Nephron (organoid): Measurements from ENCODE around the gene AP1G1.

Experiments used
- H3K27ac Mint-ChIP-seq, 3 experiments: 2 replicates each; pipeline ENCODE4 v1.8.0; 2020; ENCODE audit warnings: mixed read lengths in 3 of 3, mild to moderate bottlenecking in 2 of 3, moderate library complexity in 1 of 3
- H3K27me3 Mint-ChIP-seq: 2 replicates; pipeline ENCODE4 v1.8.0; 2021; ENCODE audit warnings: low read depth, mild to moderate bottlenecking, moderate library complexity, mixed read lengths
- H3K36me3 Mint-ChIP-seq: 2 replicates; pipeline ENCODE4 v1.8.0; 2020; ENCODE audit warnings: low read depth, mixed read lengths
- H3K4me1 Mint-ChIP-seq: 2 replicates; pipeline ENCODE4 v1.8.0; 2020; ENCODE audit warnings: mixed read lengths
- H3K4me3 Mint-ChIP-seq, 3 experiments: 2 replicates each; pipeline ENCODE4 v1.8.0; 2020; ENCODE audit warnings: mild to moderate bottlenecking in 3 of 3, mixed read lengths in 3 of 3, moderate library complexity in 2 of 3
- H3K9me3 Mint-ChIP-seq: 2 replicates; pipeline ENCODE4 v1.8.0; 2020; ENCODE audit warnings: mixed read lengths
- TF ChIP-seq, protein P1 (sequence below), 3 experiments: fragments of 200-600 bp; sonication (generic); IDR thresholded peaks; one replicate each; pipeline ENCODE4 v1.5.0; 2021; ENCODE audit warnings: antibody characterized with exemption in 3 of 3; ENCODE audit not compliant: unreplicated experiment in 3 of 3

AP1G1 gene

DNA sequence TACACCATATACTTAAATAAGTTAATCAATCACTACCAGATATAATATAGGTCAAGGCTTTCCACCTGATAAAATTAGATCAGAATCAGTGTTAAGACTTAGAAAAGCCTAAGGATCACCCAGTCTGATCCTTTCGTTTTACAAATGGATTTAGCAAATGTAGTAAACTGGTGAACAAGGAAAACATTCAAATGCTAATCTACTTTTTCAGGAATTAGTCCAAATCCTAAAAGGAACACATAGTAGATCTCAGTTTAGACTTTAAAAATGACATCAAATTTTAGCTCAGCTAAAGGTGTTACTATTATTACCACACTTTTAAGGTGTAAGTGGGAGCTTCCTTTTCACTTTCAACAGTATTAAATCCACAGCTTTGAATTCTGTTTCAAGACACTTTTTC is 96.1 kb downstream of the AP1G1 start:
- Mint-ChIP-seq H3K4me1 (peaks cover 8% of the 10 kb centered on the region), H3K27me3 (no peaks in the 10 kb centered on the region), H3K4me3 (no peak overlapping the region), H3K27ac (no peak overlapping the region), H3K36me3 (peaks cover 14% of the 10 kb centered on the region), H3K9me3 (no peaks in the 10 kb centered on the region)
- TF ChIP-seq, protein P1, sequence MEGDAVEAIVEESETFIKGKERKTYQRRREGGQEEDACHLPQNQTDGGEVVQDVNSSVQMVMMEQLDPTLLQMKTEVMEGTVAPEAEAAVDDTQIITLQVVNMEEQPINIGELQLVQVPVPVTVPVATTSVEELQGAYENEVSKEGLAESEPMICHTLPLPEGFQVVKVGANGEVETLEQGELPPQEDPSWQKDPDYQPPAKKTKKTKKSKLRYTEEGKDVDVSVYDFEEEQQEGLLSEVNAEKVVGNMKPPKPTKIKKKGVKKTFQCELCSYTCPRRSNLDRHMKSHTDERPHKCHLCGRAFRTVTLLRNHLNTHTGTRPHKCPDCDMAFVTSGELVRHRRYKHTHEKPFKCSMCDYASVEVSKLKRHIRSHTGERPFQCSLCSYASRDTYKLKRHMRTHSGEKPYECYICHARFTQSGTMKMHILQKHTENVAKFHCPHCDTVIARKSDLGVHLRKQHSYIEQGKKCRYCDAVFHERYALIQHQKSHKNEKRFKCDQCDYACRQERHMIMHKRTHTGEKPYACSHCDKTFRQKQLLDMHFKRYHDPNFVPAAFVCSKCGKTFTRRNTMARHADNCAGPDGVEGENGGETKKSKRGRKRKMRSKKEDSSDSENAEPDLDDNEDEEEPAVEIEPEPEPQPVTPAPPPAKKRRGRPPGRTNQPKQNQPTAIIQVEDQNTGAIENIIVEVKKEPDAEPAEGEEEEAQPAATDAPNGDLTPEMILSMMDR (IDR thresholded peaks at IDR 0.05; ENCODE audit: unreplicated experiment in 3 of 3), result no peak

DNA sequence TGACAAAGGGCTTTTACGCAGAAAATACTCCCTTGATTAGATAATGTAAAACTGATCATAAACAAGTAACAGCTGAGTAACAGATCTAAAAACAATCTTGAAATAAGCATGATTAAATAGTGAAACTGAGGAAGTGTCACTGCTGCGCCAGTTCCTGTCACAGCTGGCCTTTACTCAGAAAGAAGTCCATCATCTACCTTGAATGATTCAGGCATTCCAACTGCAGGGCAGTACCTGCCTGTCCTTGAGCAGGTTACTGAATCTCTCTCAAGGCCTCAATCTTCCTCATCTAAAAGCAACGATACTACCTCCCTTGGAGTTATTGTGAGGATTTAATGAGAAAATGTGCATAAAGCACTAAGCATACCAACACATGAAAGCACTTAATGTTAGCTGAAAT is 96.8 kb downstream of the AP1G1 start:
- no peak overlapping the region for H3K27ac Mint-ChIP-seq
- no peaks in the 10 kb centered on the region for H3K9me3 Mint-ChIP-seq
- peaks cover 15% of the 10 kb centered on the region for H3K36me3 Mint-ChIP-seq
- TF ChIP-seq, protein P1 (IDR thresholded peaks at IDR 0.05; ENCODE audit: unreplicated experiment in 3 of 3), result no peak
- H3K4me3 Mint-ChIP-seq, result no peak overlapping the region
- H3K4me1 Mint-ChIP-seq, result peaks cover 8% of the 10 kb centered on the region
- no peaks in the 10 kb centered on the region for H3K27me3 Mint-ChIP-seq

DNA sequence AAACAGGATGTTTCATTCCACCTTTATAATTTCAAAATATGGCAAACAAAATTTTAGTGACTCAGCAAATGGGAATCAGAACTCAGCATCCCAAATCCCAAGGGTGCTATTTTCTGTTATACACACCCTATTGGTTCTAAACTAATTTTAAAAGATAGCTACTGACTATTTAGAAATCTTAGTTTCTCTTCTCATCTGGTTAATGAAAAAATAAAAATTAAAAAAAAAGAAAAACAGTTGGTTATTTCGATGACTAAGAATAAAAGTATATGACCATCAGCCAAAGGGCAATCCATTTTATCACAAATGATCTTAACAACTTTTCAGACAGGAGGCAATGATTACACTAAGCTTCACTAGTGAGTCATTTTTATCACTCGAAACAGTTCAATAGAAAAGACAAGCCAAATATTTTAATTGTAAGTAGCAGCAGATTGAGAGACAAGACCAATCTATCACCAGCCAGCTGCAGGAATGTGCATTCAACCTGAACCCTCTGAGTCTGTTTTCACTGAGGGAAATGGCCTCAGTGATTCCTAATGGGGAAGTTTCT is 99.3 kb downstream of the AP1G1 start:
- Mint-ChIP-seq H3K27me3 (no peaks in the 10 kb centered on the region), H3K4me3 (no peak overlapping the region), H3K36me3 (peaks cover 14% of the 10 kb centered on the region), H3K9me3 (no peaks in the 10 kb centered on the region), H3K27ac (no peak overlapping the region), H3K4me1 (peaks cover 8% of the 10 kb centered on the region)
- TF ChIP-seq, protein P1 (IDR thresholded peaks at IDR 0.05; ENCODE audit: unreplicated experiment in 3 of 3), result no peak

DNA sequence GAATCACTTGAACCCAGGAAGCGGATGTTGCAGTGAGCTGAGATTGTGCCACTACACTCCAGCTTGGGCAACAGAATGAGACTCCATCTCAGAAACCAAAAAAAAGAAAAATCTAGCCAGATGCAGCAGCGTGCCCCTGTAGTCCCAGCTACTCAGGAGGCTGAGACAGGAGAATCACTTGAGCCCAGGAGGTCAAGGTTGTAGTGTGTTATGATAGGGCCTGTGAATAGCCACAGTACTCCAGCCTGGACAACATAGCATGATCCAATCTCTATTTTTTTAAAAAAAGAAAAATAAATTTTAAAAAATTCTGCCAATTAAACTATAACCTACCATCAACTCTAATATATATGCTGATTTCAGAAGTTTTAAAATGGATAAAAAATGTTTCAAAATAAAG is 99.9 kb downstream of the AP1G1 start:
- peaks cover 8% of the 10 kb centered on the region for H3K4me1 Mint-ChIP-seq
- H3K27me3 Mint-ChIP-seq, result no peaks in the 10 kb centered on the region
- H3K4me3 Mint-ChIP-seq, result no peak overlapping the region
- H3K36me3 Mint-ChIP-seq, result peaks cover 12% of the 10 kb centered on the region
- no peaks in the 10 kb centered on the region for H3K9me3 Mint-ChIP-seq
- no peak overlapping the region for H3K27ac Mint-ChIP-seq
- TF ChIP-seq, protein P1 (IDR thresholded peaks at IDR 0.05; ENCODE audit: unreplicated experiment in 3 of 3), result no peak

DNA sequence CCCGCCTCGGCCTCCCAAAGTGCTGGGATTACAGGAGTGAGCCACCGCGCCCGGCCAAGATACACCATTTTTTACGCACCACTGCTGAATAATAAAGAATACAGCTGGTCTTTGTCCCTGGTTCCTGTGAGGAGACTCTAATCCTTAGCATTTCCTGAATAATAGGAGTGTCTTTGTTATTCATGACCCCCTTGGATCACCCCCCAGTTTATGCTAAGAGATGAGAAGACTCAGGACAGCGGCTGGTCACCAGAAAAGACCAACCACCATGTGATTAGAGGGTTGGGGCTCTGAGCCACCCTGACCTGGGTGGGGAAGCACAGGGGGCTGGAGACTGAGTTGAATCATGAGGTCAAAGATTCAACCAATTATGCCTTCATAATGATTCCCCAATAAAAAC is 101.4 kb downstream of the AP1G1 start:
- H3K27me3 Mint-ChIP-seq, result no peaks in the 10 kb centered on the region
- H3K4me3 Mint-ChIP-seq, result no peak overlapping the region
- peaks cover 15% of the 10 kb centered on the region for H3K36me3 Mint-ChIP-seq
- no peaks in the 10 kb centered on the region for H3K9me3 Mint-ChIP-seq
- TF ChIP-seq, protein P1 (IDR thresholded peaks at IDR 0.05; ENCODE audit: unreplicated experiment in 3 of 3), result no peak
- no peak overlapping the region for H3K27ac Mint-ChIP-seq
- peaks cover 8% of the 10 kb centered on the region for H3K4me1 Mint-ChIP-seq

DNA sequence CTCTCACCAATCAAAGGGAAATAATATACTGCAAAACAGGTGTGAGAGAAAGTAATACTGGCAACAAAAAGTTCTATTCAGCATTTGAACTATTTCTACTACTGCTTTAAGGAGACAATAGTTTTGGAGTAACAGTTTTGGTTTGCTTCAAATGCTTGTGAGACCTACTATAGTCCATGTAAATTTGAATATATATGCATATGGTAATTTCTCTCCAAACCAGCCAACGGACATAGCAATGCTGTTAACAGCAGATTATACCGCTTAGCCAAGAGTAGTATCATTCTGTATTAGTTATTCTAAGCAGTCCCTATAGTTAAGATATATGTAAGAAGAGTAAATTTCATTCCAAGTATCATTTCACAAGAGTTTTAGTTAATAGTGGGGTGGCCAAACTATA is 102.6 kb downstream of the AP1G1 start:
- H3K36me3 Mint-ChIP-seq, result peaks cover 25% of the 10 kb centered on the region
- no peak overlapping the region for H3K4me3 Mint-ChIP-seq
- TF ChIP-seq, protein P1 (IDR thresholded peaks at IDR 0.05; ENCODE audit: unreplicated experiment in 3 of 3), result no peak
- H3K27me3 Mint-ChIP-seq, result no peaks in the 10 kb centered on the region
- H3K4me1 Mint-ChIP-seq, result peaks cover 8% of the 10 kb centered on the region
- no peaks in the 10 kb centered on the region for H3K9me3 Mint-ChIP-seq
- H3K27ac Mint-ChIP-seq, result no peak overlapping the region
